Osteoblast (primary cell): ENCODE data around the gene C10orf71. TPM values are rescaled to one million over a fixed set of nuclear protein-coding genes. Genes with fewer than 3 reads are reported as not detected.

Experiments used
- DNase-seq: peaks from one replicate; pipeline ENCODE4 v3.0.0; 2011; ENCODE audit warnings: low spot score, mixed read lengths; ENCODE audit not compliant: insufficient read length; ENCODE audit errors: missing footprints
- H2AFZ ChIP-seq: 2 replicates; pipeline ENCODE4 v1.6.0; 2011; ENCODE audit warnings: mild to moderate bottlenecking, low read length
- H3K27ac ChIP-seq: 2 replicates; pipeline ENCODE4 v1.5.1; 2011; ENCODE audit warnings: mild to moderate bottlenecking, low read depth, low read length, moderate library complexity
- H3K27me3 ChIP-seq: 2 replicates; pipeline ENCODE4 v1.6.0; 2012; ENCODE audit warnings: mild to moderate bottlenecking, control low read depth, inconsistent platforms, low read length, moderate library complexity; ENCODE audit not compliant: insufficient read depth
- H3K36me3 ChIP-seq: 2 replicates; pipeline ENCODE4 v1.5.1; 2011; ENCODE audit warnings: mild to moderate bottlenecking, low read length, control low read depth, moderate library complexity; ENCODE audit not compliant: insufficient read depth
- H3K4me1 ChIP-seq: 2 replicates; pipeline ENCODE4 v1.5.1; 2011; ENCODE audit warnings: mild to moderate bottlenecking, low read length, control low read depth, moderate library complexity; ENCODE audit not compliant: insufficient read depth
- H3K4me2 ChIP-seq: 2 replicates; pipeline ENCODE4 v1.6.0; 2011; ENCODE audit warnings: mild to moderate bottlenecking, low read length; ENCODE audit not compliant: insufficient read depth
- H3K4me3 ChIP-seq: fragments of 200-600 bp; sonication (generic); 3 replicates; pipeline ENCODE4 v1.5.1; 2012; ENCODE audit warnings: mild to moderate bottlenecking, low read length, inconsistent platforms; ENCODE audit not compliant: insufficient read depth
- H3K79me2 ChIP-seq: 2 replicates; pipeline ENCODE4 v1.6.0; 2012; ENCODE audit warnings: mild to moderate bottlenecking, low read length, control low read depth, inconsistent platforms; ENCODE audit not compliant: insufficient read depth
- H3K9me3 ChIP-seq: 2 replicates; pipeline ENCODE4 v1.5.1; 2011; ENCODE audit warnings: low read depth, low read length, control low read depth
- H4K20me1 ChIP-seq: 2 replicates; pipeline ENCODE4 v1.6.0; 2012; ENCODE audit warnings: mild to moderate bottlenecking, low read length, control low read depth; ENCODE audit not compliant: insufficient read depth
- total RNA-seq: library from RNA; depleted of rRNA; stranded (reverse); fragments of >200 nt; gene quantifications from 2 replicates; pipeline ENCODE4 v1.2.3, GENCODE V29; 2012
- TF ChIP-seq, protein P1 (sequence below): IDR thresholded peaks from 2 replicates; pipeline ENCODE4 v1.5.1; 2011; ENCODE audit warnings: mild to moderate bottlenecking, low read depth, low read length, moderate library complexity; ENCODE audit errors: extremely low read depth

The C10orf71 gene
- total RNA-seq, 1 donor = not detected

DNA sequence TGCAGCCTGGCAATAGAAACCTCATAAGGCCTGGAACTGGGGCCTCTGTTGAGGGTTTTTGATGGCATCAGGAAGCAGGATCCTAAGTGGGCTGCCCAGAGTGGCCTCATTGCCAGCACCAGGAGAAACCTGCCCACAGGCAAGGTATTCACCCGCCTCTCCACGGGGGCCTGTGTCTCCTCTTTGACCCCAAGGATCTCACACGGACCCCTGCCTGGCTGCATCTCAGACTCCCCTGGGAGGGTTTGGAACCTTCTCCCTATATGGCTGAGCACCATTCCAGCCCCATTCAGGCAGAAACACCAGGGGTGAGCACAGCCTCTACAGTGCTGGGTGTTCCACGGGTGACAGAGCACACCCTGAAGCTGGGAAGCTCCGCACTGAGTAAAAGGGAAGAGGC is 14.6 kb upstream of the C10orf71 start:
- no peak overlapping the region for H3K4me2 ChIP-seq
- TF ChIP-seq, protein P1, sequence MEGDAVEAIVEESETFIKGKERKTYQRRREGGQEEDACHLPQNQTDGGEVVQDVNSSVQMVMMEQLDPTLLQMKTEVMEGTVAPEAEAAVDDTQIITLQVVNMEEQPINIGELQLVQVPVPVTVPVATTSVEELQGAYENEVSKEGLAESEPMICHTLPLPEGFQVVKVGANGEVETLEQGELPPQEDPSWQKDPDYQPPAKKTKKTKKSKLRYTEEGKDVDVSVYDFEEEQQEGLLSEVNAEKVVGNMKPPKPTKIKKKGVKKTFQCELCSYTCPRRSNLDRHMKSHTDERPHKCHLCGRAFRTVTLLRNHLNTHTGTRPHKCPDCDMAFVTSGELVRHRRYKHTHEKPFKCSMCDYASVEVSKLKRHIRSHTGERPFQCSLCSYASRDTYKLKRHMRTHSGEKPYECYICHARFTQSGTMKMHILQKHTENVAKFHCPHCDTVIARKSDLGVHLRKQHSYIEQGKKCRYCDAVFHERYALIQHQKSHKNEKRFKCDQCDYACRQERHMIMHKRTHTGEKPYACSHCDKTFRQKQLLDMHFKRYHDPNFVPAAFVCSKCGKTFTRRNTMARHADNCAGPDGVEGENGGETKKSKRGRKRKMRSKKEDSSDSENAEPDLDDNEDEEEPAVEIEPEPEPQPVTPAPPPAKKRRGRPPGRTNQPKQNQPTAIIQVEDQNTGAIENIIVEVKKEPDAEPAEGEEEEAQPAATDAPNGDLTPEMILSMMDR = no peak
- no peak overlapping the region for H2AFZ ChIP-seq
- H3K4me1 ChIP-seq = peaks cover 7% of the 10 kb centered on the region
- no peaks in the 10 kb centered on the region for H3K9me3 ChIP-seq
- peaks cover 4% of the 10 kb centered on the region for H3K27me3 ChIP-seq
- no peak for DNase-seq
- H3K36me3 ChIP-seq = no peaks in the 10 kb centered on the region
- no peaks in the 10 kb centered on the region for H3K79me2 ChIP-seq
- no peak overlapping the region for H3K4me3 ChIP-seq
- no peak overlapping the region for H3K27ac ChIP-seq
- no peaks in the 10 kb centered on the region for H4K20me1 ChIP-seq

DNA sequence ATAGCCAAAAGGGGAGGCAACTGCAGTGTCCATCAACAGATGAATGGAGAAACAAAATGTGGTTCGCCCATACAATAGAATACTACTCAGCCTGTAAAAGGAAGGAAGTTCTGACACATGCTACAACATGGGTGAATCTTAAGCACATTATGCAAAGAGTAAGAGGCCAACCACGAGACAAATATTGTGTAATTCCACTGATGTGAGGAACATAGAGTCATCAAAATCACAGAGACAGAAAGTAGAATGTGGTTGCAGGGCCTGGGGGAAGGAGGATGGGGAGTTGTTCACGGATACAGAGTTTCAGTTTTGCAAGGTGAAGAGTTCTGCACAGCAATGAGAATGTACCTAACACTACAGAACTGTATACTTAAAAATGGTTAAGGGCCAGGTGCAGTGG is 13.7 kb upstream of the C10orf71 start:
- H3K9me3 ChIP-seq = no peaks in the 10 kb centered on the region
- no peaks in the 10 kb centered on the region for H3K4me1 ChIP-seq
- no peak for DNase-seq
- TF ChIP-seq, protein P1 = no peak
- no peak overlapping the region for H2AFZ ChIP-seq
- peaks cover 7% of the 10 kb centered on the region for H3K27me3 ChIP-seq
- no peak overlapping the region for H3K4me3 ChIP-seq
- no peaks in the 10 kb centered on the region for H3K36me3 ChIP-seq
- no peaks in the 10 kb centered on the region for H3K79me2 ChIP-seq
- no peak overlapping the region for H3K27ac ChIP-seq
- no peak overlapping the region for H3K4me2 ChIP-seq
- no peaks in the 10 kb centered on the region for H4K20me1 ChIP-seq

DNA sequence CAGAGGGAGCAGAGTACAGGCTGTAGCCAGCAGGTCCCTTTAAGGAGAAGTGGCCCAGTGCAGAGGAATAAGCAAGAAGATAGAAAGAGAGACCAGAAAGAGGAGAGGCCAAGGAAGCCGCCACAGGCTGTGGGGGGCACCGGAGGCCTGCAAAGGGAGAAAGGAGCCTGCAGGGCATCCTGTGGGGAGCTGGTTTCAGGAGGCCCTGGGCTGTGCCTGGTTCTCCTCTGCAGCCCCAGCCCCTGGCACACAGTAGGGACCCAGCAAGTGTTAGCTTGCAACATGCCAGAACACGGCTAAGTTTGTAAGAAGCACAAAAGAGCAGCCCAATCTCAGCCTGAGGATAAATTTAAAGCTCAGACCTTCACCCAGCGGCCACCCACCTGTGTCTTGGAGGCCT is 12.3 kb upstream of the C10orf71 start:
- Histone ChIP-seq H3K79me2 (no peaks in the 10 kb centered on the region), H3K36me3 (no peaks in the 10 kb centered on the region)
- TF ChIP-seq, protein P1 = no peak

DNA sequence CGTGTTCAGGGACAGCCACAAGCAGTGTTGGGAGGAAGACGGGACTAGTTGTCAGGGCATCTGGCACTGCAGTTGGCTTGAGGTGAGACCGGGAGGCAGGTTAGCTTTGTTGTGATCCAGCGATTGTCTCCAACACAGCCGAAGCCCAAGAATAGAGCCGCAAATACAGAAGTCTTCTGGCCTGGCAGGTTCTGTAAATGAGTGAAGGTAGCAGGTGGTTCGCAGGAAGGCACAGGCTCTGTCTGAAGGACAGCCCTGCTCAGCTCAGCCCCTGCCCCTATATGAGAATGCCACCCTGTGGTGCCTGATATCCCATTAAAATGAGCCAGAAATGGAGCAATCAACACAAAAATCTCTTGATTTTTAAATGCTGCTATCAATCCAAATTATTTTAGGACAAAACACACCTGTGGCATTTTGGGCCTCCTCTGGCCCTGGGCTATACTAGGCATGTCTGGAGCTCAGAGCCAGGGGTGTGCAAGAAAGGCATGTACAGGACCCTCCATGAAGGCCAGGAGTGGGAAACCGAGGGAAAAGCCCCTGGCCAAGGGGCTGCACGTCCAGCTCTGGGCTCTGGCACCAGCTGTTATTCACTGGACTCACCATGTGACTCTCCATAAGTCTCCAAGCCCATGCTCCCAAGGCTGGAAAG is 11.2 kb upstream of the C10orf71 start:
- no peaks in the 10 kb centered on the region for H3K36me3 ChIP-seq
- H3K79me2 ChIP-seq = no peaks in the 10 kb centered on the region

More for the DNA sequence above, 12.3 kb upstream of the C10orf71 start:
- Histone ChIP-seq H3K4me3 (no peak overlapping the region), H3K4me1 (no peaks in the 10 kb centered on the region), H3K9me3 (no peaks in the 10 kb centered on the region), H3K4me2 (no peak overlapping the region), H3K27me3 (peaks cover 12% of the 10 kb centered on the region), H4K20me1 (no peaks in the 10 kb centered on the region), H2AFZ (no peak overlapping the region), H3K27ac (no peak overlapping the region)
- DNase-seq = no peak

More for the DNA sequence above, 11.2 kb upstream of the C10orf71 start:
- Histone ChIP-seq H3K4me2 (no peak overlapping the region), H4K20me1 (no peaks in the 10 kb centered on the region), H3K27ac (no peak overlapping the region), H3K4me1 (no peaks in the 10 kb centered on the region), H3K27me3 (peaks cover 18% of the 10 kb centered on the region), H3K4me3 (no peak overlapping the region), H2AFZ (no peak overlapping the region), H3K9me3 (no peaks in the 10 kb centered on the region)
- DNase-seq = no peak
- TF ChIP-seq, protein P1 = no peak
